Measurements from ENCODE around the gene AZU1. TPM values are rescaled to one million over a fixed set of nuclear protein-coding genes. Genes with fewer than 3 reads are reported as not detected.

Gene AZU1
- total RNA-seq, 1 experiment from 2014 or later, result not detected

- no peaks in the 10 kb centered on the region for H3F3A ChIP-seq (ENCODE audit: low read length, unreplicated experiment)
- no peak overlapping the region for H3K4me3 ChIP-seq (ENCODE audit: low read length)
- H3K9me2 ChIP-seq (replicated peaks; ENCODE audit: low read length), result no peaks in the 10 kb centered on the region
- peaks cover 14% of the 10 kb centered on the region for H3K36me3 ChIP-seq (ENCODE audit: low read depth, low read length)
- no peak overlapping the region for H3K9ac ChIP-seq (ENCODE audit: low read length)
- no peak overlapping the region for H2AFZ ChIP-seq (ENCODE audit: low read length)
- H3K9me3 ChIP-seq (ENCODE audit: low read length), result no peaks in the 10 kb centered on the region
- CTCF ChIA-PET, result no interaction called here
- H3K27me3 ChIP-seq (ENCODE audit: low read length), result no peaks in the 10 kb centered on the region
- no TSS peak for BruUV-seq (replicated peaks)
- POLR2A ChIA-PET (ENCODE audit: unreplicated experiment), result no interaction called here
- 0 out of 2 replicates have a peak, but pooled peaks cover 4% of the 10 kb centered on the region for H4K20me1 ChIP-seq (ENCODE audit: low read length)
- no peak overlapping the region for H3K27ac ChIP-seq (ENCODE audit: low read length)
- TF ChIP-seq, protein P1, sequence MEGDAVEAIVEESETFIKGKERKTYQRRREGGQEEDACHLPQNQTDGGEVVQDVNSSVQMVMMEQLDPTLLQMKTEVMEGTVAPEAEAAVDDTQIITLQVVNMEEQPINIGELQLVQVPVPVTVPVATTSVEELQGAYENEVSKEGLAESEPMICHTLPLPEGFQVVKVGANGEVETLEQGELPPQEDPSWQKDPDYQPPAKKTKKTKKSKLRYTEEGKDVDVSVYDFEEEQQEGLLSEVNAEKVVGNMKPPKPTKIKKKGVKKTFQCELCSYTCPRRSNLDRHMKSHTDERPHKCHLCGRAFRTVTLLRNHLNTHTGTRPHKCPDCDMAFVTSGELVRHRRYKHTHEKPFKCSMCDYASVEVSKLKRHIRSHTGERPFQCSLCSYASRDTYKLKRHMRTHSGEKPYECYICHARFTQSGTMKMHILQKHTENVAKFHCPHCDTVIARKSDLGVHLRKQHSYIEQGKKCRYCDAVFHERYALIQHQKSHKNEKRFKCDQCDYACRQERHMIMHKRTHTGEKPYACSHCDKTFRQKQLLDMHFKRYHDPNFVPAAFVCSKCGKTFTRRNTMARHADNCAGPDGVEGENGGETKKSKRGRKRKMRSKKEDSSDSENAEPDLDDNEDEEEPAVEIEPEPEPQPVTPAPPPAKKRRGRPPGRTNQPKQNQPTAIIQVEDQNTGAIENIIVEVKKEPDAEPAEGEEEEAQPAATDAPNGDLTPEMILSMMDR (conservative IDR thresholded peaks at IDR 0.05; ENCODE audit: low read depth, low read length), result no peak
- TF ChIP-seq EZH2phosphoT487 (IDR thresholded peaks at IDR 0.05; ENCODE audit: borderline replicate concordance, low read length) (no peak), EZH2 (IDR thresholded peaks at IDR 0.05; ENCODE audit: low read length, unreplicated experiment) (no peak)
- no peak overlapping the region for H3K4me2 ChIP-seq (ENCODE audit: low read length)
- H3K79me2 ChIP-seq (ENCODE audit: low read length), result no peaks in the 10 kb centered on the region
- DNase-seq (no peak), ATAC-seq (peak; percentile 18; the same call in 1 of the 2 replicates)
- no peaks in the 10 kb centered on the region for H3K4me1 ChIP-seq (ENCODE audit: insufficient read depth, low read length)
- intact Hi-C loops (cut with micrococcal nuclease), result no loop called here
Observed at GRCh38 chr19:814152-815078, 13.2 kb upstream of the AZU1 start.

DNA sequence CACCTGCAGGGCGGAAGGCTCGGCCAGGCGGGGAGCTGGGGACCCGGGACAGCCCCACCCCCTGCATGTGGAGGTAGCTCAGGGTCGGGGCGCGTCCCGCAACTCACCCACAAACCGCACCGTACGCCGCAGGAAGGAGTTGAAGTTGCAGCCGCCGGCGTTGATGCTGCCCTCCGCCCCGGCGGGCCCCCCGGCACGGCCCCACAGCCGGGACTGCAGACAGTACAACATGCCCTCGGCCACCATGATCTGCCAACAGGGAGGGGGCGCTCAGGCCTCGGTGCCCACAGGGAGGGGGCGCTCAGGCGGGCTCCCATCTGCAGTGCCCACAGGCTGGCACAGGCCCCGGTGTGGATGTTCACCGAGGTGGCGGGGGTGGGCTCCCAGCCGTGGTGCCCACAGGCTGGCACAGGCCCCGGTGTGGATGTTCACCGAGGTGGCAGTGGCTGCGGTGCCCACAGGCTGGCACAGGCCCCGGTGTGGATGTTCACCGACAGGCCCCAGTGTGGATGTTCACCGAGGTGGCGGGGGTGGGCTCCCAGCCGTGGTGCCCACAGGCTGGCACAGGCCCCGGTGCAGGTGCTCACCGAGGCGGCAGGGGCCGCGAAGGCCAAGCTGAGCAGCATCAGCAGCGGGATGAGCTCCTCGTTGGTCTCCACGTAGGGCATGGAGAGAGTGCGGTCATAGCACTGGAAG is 12.4 kb upstream of the AZU1 start:
- no TSS peak for BruUV-seq (replicated peaks)
- Histone ChIP-seq H3K9ac (ENCODE audit: low read length) (no peak overlapping the region), H2AFZ (ENCODE audit: low read length) (no peak overlapping the region), H4K20me1 (ENCODE audit: low read length) (0 out of 2 replicates have a peak, but pooled peaks cover 4% of the 10 kb centered on the region), H3K4me3 (ENCODE audit: low read length) (no peak overlapping the region), H3K79me2 (ENCODE audit: low read length) (no peaks in the 10 kb centered on the region), H3K4me2 (ENCODE audit: low read length) (no peak overlapping the region), H3K9me3 (ENCODE audit: low read length) (no peaks in the 10 kb centered on the region), H3F3A (ENCODE audit: low read length, unreplicated experiment) (no peaks in the 10 kb centered on the region), H3K27me3 (ENCODE audit: low read length) (no peaks in the 10 kb centered on the region), H3K36me3 (ENCODE audit: low read depth, low read length) (peaks cover 7% of the 10 kb centered on the region), H3K27ac (ENCODE audit: low read length) (no peak overlapping the region), H3K4me1 (ENCODE audit: insufficient read depth, low read length) (no peaks in the 10 kb centered on the region), H3K9me2 (replicated peaks; ENCODE audit: low read length) (no peaks in the 10 kb centered on the region)
- CTCF ChIA-PET, result no interaction called here
- DNase-seq (no peak), ATAC-seq (0 out of 2 replicates have a peak, but pooled peaks have one; percentile 9)
- POLR2A ChIA-PET (ENCODE audit: unreplicated experiment), result no interaction called here
- TF ChIP-seq, protein P1 (conservative IDR thresholded peaks at IDR 0.05; ENCODE audit: low read depth, low read length), result no peak
- TF ChIP-seq EZH2 (IDR thresholded peaks at IDR 0.05; ENCODE audit: low read length, unreplicated experiment) (no peak), EZH2phosphoT487 (IDR thresholded peaks at IDR 0.05; ENCODE audit: borderline replicate concordance, low read length) (no peak)
- intact Hi-C loops (cut with micrococcal nuclease), result no loop called here
